ENCODE measurements around the gene ANKRD39.

Gene ANKRD39

DNA sequence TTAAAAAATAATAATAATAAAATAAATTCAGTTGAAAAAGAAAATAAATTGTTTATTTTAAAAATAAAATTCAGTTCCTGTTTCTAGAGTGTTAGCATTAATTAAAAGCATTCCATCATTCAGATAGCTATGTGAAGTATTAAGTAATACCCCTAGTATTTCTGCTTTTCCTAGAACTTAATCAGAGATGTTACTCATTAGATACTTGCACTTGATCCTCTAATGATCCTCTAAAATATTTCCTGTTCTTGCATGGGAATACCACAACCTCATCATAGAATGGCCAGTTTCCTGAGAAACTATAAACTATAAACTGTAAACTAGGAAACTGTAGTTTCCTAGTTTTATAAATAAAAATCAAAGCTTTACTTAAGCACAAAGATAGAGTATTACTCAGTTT lies 52.8 kb downstream of the ANKRD39 start:
- Histone ChIP-seq H4K20me1 (ENCODE audit: insufficient read depth, low read length) (no peaks in the 10 kb centered on the region), H3K36me3 (replicated peaks; ENCODE audit: insufficient read depth, low read length) (no peaks in the 10 kb centered on the region), H3K4me2 (ENCODE audit: low read depth, low read length) (no peak overlapping the region), H3F3A (ENCODE audit: insufficient read depth, low read length) (no peaks in the 10 kb centered on the region), H3K9ac (ENCODE audit: low read length) (no peak overlapping the region), H2AFZ (ENCODE audit: low read length) (no peak overlapping the region), H3K79me2 (ENCODE audit: low read length) (no peaks in the 10 kb centered on the region), H3K9me2 (replicated peaks; ENCODE audit: insufficient read depth, low read length) (no peaks in the 10 kb centered on the region), H3K4me3 (ENCODE audit: low read length) (no peak overlapping the region), H3K27me3 (replicated peaks; ENCODE audit: insufficient read depth, low read length) (no peaks in the 10 kb centered on the region), H3K9me3 (replicated peaks; ENCODE audit: insufficient read depth, low read length) (no peaks in the 10 kb centered on the region), H3K27ac (ENCODE audit: low read length) (no peak overlapping the region), H3K4me1 (ENCODE audit: low read length) (no peaks in the 10 kb centered on the region)
- TF ChIP-seq EZH2phosphoT487 (IDR thresholded peaks at IDR 0.05; ENCODE audit: low read length) (no peak), EZH2 (optimal IDR thresholded peaks at IDR 0.05; ENCODE audit: low read depth, low read length) (no peak)
- TF ChIP-seq, protein P1, sequence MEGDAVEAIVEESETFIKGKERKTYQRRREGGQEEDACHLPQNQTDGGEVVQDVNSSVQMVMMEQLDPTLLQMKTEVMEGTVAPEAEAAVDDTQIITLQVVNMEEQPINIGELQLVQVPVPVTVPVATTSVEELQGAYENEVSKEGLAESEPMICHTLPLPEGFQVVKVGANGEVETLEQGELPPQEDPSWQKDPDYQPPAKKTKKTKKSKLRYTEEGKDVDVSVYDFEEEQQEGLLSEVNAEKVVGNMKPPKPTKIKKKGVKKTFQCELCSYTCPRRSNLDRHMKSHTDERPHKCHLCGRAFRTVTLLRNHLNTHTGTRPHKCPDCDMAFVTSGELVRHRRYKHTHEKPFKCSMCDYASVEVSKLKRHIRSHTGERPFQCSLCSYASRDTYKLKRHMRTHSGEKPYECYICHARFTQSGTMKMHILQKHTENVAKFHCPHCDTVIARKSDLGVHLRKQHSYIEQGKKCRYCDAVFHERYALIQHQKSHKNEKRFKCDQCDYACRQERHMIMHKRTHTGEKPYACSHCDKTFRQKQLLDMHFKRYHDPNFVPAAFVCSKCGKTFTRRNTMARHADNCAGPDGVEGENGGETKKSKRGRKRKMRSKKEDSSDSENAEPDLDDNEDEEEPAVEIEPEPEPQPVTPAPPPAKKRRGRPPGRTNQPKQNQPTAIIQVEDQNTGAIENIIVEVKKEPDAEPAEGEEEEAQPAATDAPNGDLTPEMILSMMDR (IDR thresholded peaks at IDR 0.05; ENCODE audit: low read length): no peak
- DNase-seq: no peak

DNA sequence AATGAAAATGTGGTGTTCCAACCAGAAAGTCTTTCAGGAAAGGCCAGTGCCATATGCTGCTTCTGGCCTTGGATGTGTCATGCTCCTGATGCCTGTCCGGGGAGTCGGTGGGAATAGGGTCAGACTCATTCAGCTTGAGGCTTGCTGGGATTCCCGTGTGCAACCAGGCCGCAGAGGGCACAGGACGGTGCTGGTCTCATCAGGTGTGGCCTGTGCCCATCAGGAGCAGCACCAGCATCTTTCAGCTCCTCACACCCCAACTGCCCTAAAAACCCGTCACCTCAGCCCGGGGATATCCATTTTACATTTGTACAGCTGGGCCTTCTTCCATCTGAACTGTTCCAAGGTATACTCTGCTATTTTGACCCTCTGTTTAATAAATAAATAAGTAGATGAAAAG lies 55.1 kb downstream of the ANKRD39 start:
- H2AFZ ChIP-seq (ENCODE audit: low read length): no peak overlapping the region
- H4K20me1 ChIP-seq (ENCODE audit: insufficient read depth, low read length): no peaks in the 10 kb centered on the region
- H3K4me3 ChIP-seq (ENCODE audit: low read length): no peak overlapping the region
- TF ChIP-seq EZH2phosphoT487 (IDR thresholded peaks at IDR 0.05; ENCODE audit: low read length) (no peak), EZH2 (optimal IDR thresholded peaks at IDR 0.05; ENCODE audit: low read depth, low read length) (no peak)
- TF ChIP-seq, protein P1 (IDR thresholded peaks at IDR 0.05; ENCODE audit: low read length): no peak
- no peaks in the 10 kb centered on the region for H3K36me3 ChIP-seq (replicated peaks; ENCODE audit: insufficient read depth, low read length)
- no peaks in the 10 kb centered on the region for H3K9me3 ChIP-seq (replicated peaks; ENCODE audit: insufficient read depth, low read length)
- H3K27me3 ChIP-seq (replicated peaks; ENCODE audit: insufficient read depth, low read length): no peaks in the 10 kb centered on the region
- no peaks in the 10 kb centered on the region for H3F3A ChIP-seq (ENCODE audit: insufficient read depth, low read length)
- no peak overlapping the region for H3K9ac ChIP-seq (ENCODE audit: low read length)
- H3K27ac ChIP-seq (ENCODE audit: low read length): no peak overlapping the region
- no peaks in the 10 kb centered on the region for H3K79me2 ChIP-seq (ENCODE audit: low read length)
- DNase-seq: no peak
- H3K4me1 ChIP-seq (ENCODE audit: low read length): no peaks in the 10 kb centered on the region
- no peak overlapping the region for H3K4me2 ChIP-seq (ENCODE audit: low read depth, low read length)
- no peaks in the 10 kb centered on the region for H3K9me2 ChIP-seq (replicated peaks; ENCODE audit: insufficient read depth, low read length)

DNA sequence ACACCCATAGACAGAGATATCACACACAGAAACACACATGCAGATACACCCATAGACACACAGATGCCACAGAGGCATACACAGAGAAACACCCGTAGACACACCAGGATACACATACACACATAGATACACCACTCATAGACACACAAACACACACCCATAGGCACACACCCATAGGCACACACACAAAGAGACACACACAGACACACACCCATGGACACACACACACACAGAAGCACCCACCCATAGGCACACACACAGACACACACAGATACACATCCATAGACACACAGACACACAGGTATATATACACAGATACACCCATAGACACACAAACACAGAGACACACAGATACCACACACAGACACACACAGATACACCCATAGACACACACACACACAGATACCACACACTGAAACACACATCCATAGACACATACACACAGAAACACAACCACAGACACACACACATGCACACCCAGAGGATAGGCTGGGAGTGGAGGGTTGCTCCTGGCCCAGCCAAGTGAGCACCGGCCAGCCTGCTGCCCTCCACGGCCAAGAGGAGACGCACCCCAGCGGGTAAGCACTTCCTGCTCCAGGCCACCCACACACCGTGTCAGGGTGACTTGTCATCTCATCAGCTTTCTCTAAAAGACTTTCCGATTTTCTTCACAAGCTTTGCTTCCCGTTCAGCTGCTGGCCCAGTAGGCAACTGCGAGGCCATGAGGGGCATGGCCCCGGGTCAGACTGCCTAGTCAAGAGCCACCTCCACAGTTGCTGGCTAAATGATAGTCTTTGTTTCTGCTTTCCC lies 55.8 kb downstream of the ANKRD39 start:
- Histone ChIP-seq H3K4me3 (ENCODE audit: low read length) (no peak overlapping the region), H3K27ac (ENCODE audit: low read length) (no peak overlapping the region), H3K9me2 (replicated peaks; ENCODE audit: insufficient read depth, low read length) (no peaks in the 10 kb centered on the region), H4K20me1 (ENCODE audit: insufficient read depth, low read length) (no peaks in the 10 kb centered on the region), H3K27me3 (replicated peaks; ENCODE audit: insufficient read depth, low read length) (no peaks in the 10 kb centered on the region), H3K9ac (ENCODE audit: low read length) (no peak overlapping the region), H3K4me1 (ENCODE audit: low read length) (no peaks in the 10 kb centered on the region), H3K4me2 (ENCODE audit: low read depth, low read length) (no peak overlapping the region), H2AFZ (ENCODE audit: low read length) (no peak overlapping the region), H3F3A (ENCODE audit: insufficient read depth, low read length) (no peaks in the 10 kb centered on the region), H3K9me3 (replicated peaks; ENCODE audit: insufficient read depth, low read length) (no peaks in the 10 kb centered on the region), H3K36me3 (replicated peaks; ENCODE audit: insufficient read depth, low read length) (no peaks in the 10 kb centered on the region), H3K79me2 (ENCODE audit: low read length) (no peaks in the 10 kb centered on the region)
- DNase-seq: no peak
- TF ChIP-seq EZH2phosphoT487 (IDR thresholded peaks at IDR 0.05; ENCODE audit: low read length) (no peak), EZH2 (optimal IDR thresholded peaks at IDR 0.05; ENCODE audit: low read depth, low read length) (no peak)
- TF ChIP-seq, protein P1 (IDR thresholded peaks at IDR 0.05; ENCODE audit: low read length): no peak
